Mesenchymal stem cell (in vitro differentiated cells and primary cell): ENCODE measurements around the gene IRF7.

ENCODE experiments used
- DNase-seq: peaks from one replicate; pipeline ENCODE4 v3.0.0-alpha.2; 2013
- H2AFZ ChIP-seq: one replicate; pipeline ENCODE4 v1.6.1; 2013; ENCODE audit warnings: low read depth, mild to moderate bottlenecking, control low read depth, inconsistent platforms, low read length, moderate library complexity
- H2AK5ac ChIP-seq: 2 replicates; pipeline ENCODE4 v1.6.1; 2013; ENCODE audit warnings: low read length, moderate library complexity, mild to moderate bottlenecking, inconsistent platforms; ENCODE audit not compliant: severe bottlenecking
- H2BK120ac ChIP-seq: one replicate; pipeline ENCODE4 v1.6.1; 2013; ENCODE audit warnings: low read depth, mild to moderate bottlenecking, inconsistent platforms, low read length, moderate library complexity
- H2BK12ac ChIP-seq, 2 experiments: one replicate each; pipeline ENCODE4 v1.6.1; 2013; ENCODE audit warnings: inconsistent platforms in 2 of 2, low read length in 2 of 2, mild to moderate bottlenecking in 2 of 2, moderate library complexity in 2 of 2, control low read depth in 1 of 2
- H2BK15ac ChIP-seq: one replicate; pipeline ENCODE4 v1.6.1; 2013; ENCODE audit warnings: mild to moderate bottlenecking, low read depth, inconsistent platforms; ENCODE audit not compliant: poor library complexity, severe bottlenecking
- H2BK5ac ChIP-seq: 2 replicates; pipeline ENCODE4 v1.6.1; 2013; ENCODE audit warnings: low read depth, mild to moderate bottlenecking, low read length, control low read depth, inconsistent platforms; ENCODE audit not compliant: poor library complexity, severe bottlenecking
- H3K14ac ChIP-seq, 2 experiments: one replicate each; pipeline ENCODE4 v1.6.1; 2013; ENCODE audit warnings: inconsistent platforms in 2 of 2, low read length in 2 of 2, control low read depth in 1 of 2, mild to moderate bottlenecking in 1 of 2, moderate library complexity in 1 of 2
- H3K18ac ChIP-seq, 2 experiments: one replicate each; pipeline ENCODE4 v1.6.1; 2013; ENCODE audit warnings: inconsistent platforms in 2 of 2, low read length in 2 of 2, control low read depth in 1 of 2, low read depth in 1 of 2, mild to moderate bottlenecking in 1 of 2
- H3K23ac ChIP-seq, 2 experiments: one replicate each; pipeline ENCODE4 v1.6.1; 2013; ENCODE audit warnings: inconsistent platforms in 2 of 2, low read length in 2 of 2, mild to moderate bottlenecking in 2 of 2, moderate library complexity in 2 of 2, control low read depth in 1 of 2
- H3K27ac ChIP-seq: 2 replicates; pipeline ENCODE4 v1.5.1; 2013; ENCODE audit warnings: mild to moderate bottlenecking, moderate library complexity, low read length, control low read depth, inconsistent platforms; ENCODE audit not compliant: poor library complexity, severe bottlenecking
- H3K27me3 ChIP-seq, 2 experiments: 2 replicates each; pipeline versions ENCODE4 v1.6.1 to v1.7.0; 2013; ENCODE audit warnings: low read length in 2 of 2, mild to moderate bottlenecking in 2 of 2, moderate library complexity in 2 of 2, control low read depth in 1 of 2, inconsistent platforms in 1 of 2; ENCODE audit not compliant: control insufficient read depth in 1 of 2, insufficient read depth in 1 of 2
- H3K36me3 ChIP-seq, 2 experiments: 2 replicates each; pipeline versions ENCODE4 v1.6.1 to v1.7.0; 2013; ENCODE audit warnings: low read length in 2 of 2, control low read depth in 1 of 2, inconsistent platforms in 1 of 2, low read depth in 1 of 2, mild to moderate bottlenecking in 1 of 2; ENCODE audit not compliant: insufficient read depth in 2 of 2, control insufficient read depth in 1 of 2
- H3K4ac ChIP-seq, 2 experiments: one replicate each; pipeline ENCODE4 v1.6.1; 2013; ENCODE audit warnings: inconsistent platforms in 2 of 2, low read length in 2 of 2, mild to moderate bottlenecking in 2 of 2, moderate library complexity in 2 of 2, control low read depth in 1 of 2, low read depth in 1 of 2
- H3K4me1 ChIP-seq: 2 replicates; pipeline ENCODE4 v1.6.1; 2013; ENCODE audit warnings: low read depth, low read length, control low read depth; ENCODE audit not compliant: control insufficient read depth, insufficient read depth
- H3K4me2 ChIP-seq: 2 replicates; pipeline ENCODE4 v1.6.1; 2013; ENCODE audit warnings: low read length, mild to moderate bottlenecking, inconsistent platforms; ENCODE audit not compliant: poor library complexity, severe bottlenecking
- H3K4me3 ChIP-seq, 2 experiments: 2 replicates each; pipeline versions ENCODE4 v1.5.1 to v1.7.0; 2013; ENCODE audit warnings: low read length in 2 of 2, mild to moderate bottlenecking in 2 of 2, control low read depth in 1 of 2, low read depth in 1 of 2; ENCODE audit not compliant: insufficient read depth in 1 of 2
- H3K79me1 ChIP-seq: replicated peaks from 2 replicates; pipeline ENCODE4 v1.6.1; 2013; ENCODE audit warnings: mild to moderate bottlenecking, control low read depth, low read length, inconsistent platforms; ENCODE audit not compliant: poor library complexity, severe bottlenecking
- H3K9ac ChIP-seq: 2 replicates; pipeline ENCODE4 v1.7.0; 2013; ENCODE audit warnings: mild to moderate bottlenecking, low read length, moderate library complexity
- H3K9me3 ChIP-seq: 2 replicates; pipeline ENCODE4 v1.7.0; 2013; ENCODE audit warnings: mild to moderate bottlenecking, low read length; ENCODE audit not compliant: control insufficient read depth
- H4K8ac ChIP-seq: one replicate; pipeline ENCODE4 v1.6.1; 2013; ENCODE audit warnings: inconsistent platforms, mild to moderate bottlenecking, low read length, moderate library complexity
- H4K91ac ChIP-seq: one replicate; pipeline ENCODE4 v1.6.1; 2013; ENCODE audit warnings: mild to moderate bottlenecking, low read length, inconsistent platforms
- WGBS: methylation state at CpG from one replicate; pipeline ENCODE4 v1.1.7; 2013; ENCODE audit warnings: mixed read lengths; 5-methylcytosine and 5-hydroxymethylcytosine counted together

IRF7 gene

DNA sequence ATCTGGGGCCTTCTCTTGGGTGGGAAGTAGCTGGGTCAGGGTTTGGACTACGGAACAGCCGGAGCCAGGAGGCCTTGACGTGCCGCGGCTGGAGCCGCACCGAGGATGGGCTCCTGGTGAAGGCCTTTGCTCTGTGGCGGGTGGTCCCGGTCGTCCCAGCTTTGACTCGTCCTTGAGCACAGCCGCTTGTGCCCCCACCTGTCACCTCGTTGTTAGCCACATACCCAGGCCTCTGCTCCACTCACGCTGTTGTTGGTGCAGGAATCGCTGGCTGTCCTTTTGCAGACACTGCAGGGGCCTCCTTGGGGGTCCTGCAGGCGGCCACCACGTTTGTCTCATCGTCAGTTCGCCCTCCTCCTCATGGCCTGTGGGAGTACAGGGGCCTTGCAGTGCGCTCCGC, 22.4 kb downstream of the IRF7 start:
- H2AK5ac ChIP-seq = no peak overlapping the region
- no peak overlapping the region for H3K14ac ChIP-seq
- H3K27ac ChIP-seq = no peak overlapping the region
- H2BK12ac ChIP-seq = no peak overlapping the region
- H2AFZ ChIP-seq = no peak overlapping the region
- peaks cover 5% of the 10 kb centered on the region for H3K4me1 ChIP-seq
- H3K4ac ChIP-seq = no peak overlapping the region
- no peak for DNase-seq
- H3K4me2 ChIP-seq = no peak overlapping the region
- H2BK5ac ChIP-seq = no peak overlapping the region
- peaks cover 49% of the 10 kb centered on the region for H3K79me1 ChIP-seq
- 94% methylated on average over 21 of the region's 21 CpGs for WGBS
- H3K9ac ChIP-seq = no peak overlapping the region
- no peak overlapping the region for H3K23ac ChIP-seq
- peaks cover 84 to 89% of the 10 kb centered on the region in 2 experiments for H3K36me3 ChIP-seq
- no peak overlapping the region for H3K18ac ChIP-seq
- no peak overlapping the region for H2BK120ac ChIP-seq
- H4K8ac ChIP-seq = no peak overlapping the region
- H4K91ac ChIP-seq = no peak overlapping the region
- no peaks in the 10 kb centered on the region for H3K27me3 ChIP-seq
- H3K4me3 ChIP-seq = no peak overlapping the region
- no peak overlapping the region for H2BK15ac ChIP-seq
- no peaks in the 10 kb centered on the region for H3K9me3 ChIP-seq

DNA sequence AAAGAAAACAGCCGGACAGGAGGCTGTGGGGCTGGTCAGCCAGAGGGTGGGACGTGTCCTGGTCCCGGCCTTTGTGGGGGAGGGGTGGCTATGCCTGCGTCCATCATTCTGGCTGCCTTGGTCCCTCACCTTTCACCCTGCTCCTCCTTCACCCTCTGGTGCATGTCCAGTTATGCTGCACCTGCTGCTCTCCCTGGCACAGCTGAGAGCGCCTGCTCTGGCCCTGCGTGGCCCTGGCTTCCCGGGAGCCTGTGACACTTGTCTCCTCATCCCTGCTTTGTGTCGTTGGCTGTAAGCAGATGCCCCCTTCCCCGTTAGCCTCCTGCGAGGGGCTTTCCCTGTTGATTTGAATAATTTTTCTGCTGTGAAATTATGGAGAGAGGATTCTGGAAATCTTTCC, 22.8 kb downstream of the IRF7 start:
- no peak overlapping the region for H2BK5ac ChIP-seq
- no peak overlapping the region for H3K27ac ChIP-seq
- 98% methylated on average over 8 of the region's 10 CpGs for WGBS
- H4K91ac ChIP-seq = no peak overlapping the region
- no peak overlapping the region for H2BK12ac ChIP-seq
- H3K36me3 ChIP-seq = peaks cover 79 to 88% of the 10 kb centered on the region in 2 experiments
- H3K23ac ChIP-seq = no peak overlapping the region
- no peak overlapping the region for H2AFZ ChIP-seq
- no peaks in the 10 kb centered on the region for H3K27me3 ChIP-seq
- H3K14ac ChIP-seq = no peak overlapping the region
- no peaks in the 10 kb centered on the region for H3K9me3 ChIP-seq
- H3K79me1 ChIP-seq = peaks cover 46% of the 10 kb centered on the region
- no peak overlapping the region for H2BK15ac ChIP-seq
- H3K4me3 ChIP-seq = no peak overlapping the region
- no peak overlapping the region for H2AK5ac ChIP-seq
- no peak overlapping the region for H2BK120ac ChIP-seq
- H3K4me1 ChIP-seq = peaks cover 7% of the 10 kb centered on the region
- H3K18ac ChIP-seq = no peak overlapping the region
- H3K9ac ChIP-seq = no peak overlapping the region
- H3K4me2 ChIP-seq = no peak overlapping the region
- DNase-seq = no peak
- H3K4ac ChIP-seq = no peak overlapping the region
- no peak overlapping the region for H4K8ac ChIP-seq

DNA sequence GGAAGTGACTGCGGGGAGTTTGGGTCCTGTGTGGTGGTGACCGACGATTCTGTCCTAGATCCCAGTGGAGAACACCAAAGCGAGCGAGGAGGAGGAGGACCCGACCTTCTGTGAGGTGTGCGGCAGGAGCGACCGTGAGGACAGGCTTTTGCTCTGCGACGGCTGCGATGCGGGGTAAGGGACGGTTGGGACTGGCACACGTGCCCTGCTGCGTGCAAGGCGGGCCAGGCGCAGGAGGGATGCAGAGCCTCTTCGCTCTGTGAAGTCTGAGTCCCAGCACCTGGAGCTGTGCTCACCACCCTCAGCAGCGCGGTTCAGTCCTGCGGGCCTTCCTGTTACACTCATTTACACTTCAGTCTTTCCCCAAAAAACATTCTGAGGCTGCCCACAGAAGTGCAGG, 23.2 kb downstream of the IRF7 start:
- Histone ChIP-seq H2AK5ac (no peak overlapping the region), H3K27me3 (no peaks in the 10 kb centered on the region), H4K8ac (no peak overlapping the region), H2BK15ac (no peak overlapping the region), H4K91ac (no peak overlapping the region), H3K4ac (no peak overlapping the region), H3K14ac (no peak overlapping the region), H3K36me3 (peaks cover 77 to 89% of the 10 kb centered on the region in 2 experiments), H3K4me3 (no peak overlapping the region), H3K9ac (no peak overlapping the region), H3K4me1 (peaks cover 10% of the 10 kb centered on the region), H3K18ac (no peak overlapping the region), H2AFZ (no peak overlapping the region), H3K27ac (no peak overlapping the region), H2BK12ac (no peak overlapping the region), H3K23ac (no peak overlapping the region), H3K4me2 (no peak overlapping the region), H2BK5ac (no peak overlapping the region), H3K79me1 (peaks cover 43% of the 10 kb centered on the region), H2BK120ac (no peak overlapping the region), H3K9me3 (no peaks in the 10 kb centered on the region)
- no peak for DNase-seq
- WGBS = 96% methylated on average over 22 of the region's 22 CpGs

DNA sequence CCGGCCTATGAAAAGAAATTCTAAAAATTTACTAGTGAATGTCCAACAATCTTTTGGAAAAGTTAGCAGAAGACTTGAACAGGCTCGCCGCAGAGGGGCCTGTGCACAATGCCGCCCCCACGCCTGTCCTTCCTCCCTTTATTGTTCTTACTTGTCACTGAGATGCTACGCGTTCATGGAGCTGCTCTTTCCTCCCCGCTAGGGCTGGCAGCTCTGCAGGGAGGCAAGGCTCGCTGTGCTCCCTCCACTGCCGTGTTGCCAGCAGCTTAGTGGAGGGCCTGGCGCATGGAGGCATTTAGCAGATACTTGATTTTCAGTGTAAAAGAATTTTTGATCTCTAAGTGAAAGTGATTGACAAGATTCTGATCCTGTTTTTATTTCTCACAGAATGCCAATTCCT, 24.8 kb downstream of the IRF7 start:
- no peak overlapping the region for H4K8ac ChIP-seq

More for the DNA sequence above, 24.8 kb downstream of the IRF7 start:
- H3K36me3 ChIP-seq = peaks cover 77 to 90% of the 10 kb centered on the region in 2 experiments
- peak overlapping the region; percentile 4 for H2BK120ac ChIP-seq
- DNase-seq = no peak
- H3K14ac ChIP-seq = no peak overlapping the region
- H2BK12ac ChIP-seq = no peak overlapping the region
- no peak overlapping the region for H4K91ac ChIP-seq
- 88% methylated on average over 11 of the region's 11 CpGs for WGBS
- H3K27me3 ChIP-seq = no peaks in the 10 kb centered on the region
- H2AFZ ChIP-seq = no peak overlapping the region
- H3K4me1 ChIP-seq = peaks cover 13% of the 10 kb centered on the region
- H3K9ac ChIP-seq = no peak overlapping the region
- H3K4ac ChIP-seq = no peak overlapping the region
- no peak overlapping the region for H2BK5ac ChIP-seq
- no peak overlapping the region for H2AK5ac ChIP-seq
- H3K79me1 ChIP-seq = peaks cover 32% of the 10 kb centered on the region
- no peak overlapping the region for H3K27ac ChIP-seq
- H3K4me3 ChIP-seq = no peak overlapping the region
- H3K9me3 ChIP-seq = no peaks in the 10 kb centered on the region
- no peak overlapping the region for H3K4me2 ChIP-seq
- no peak overlapping the region for H2BK15ac ChIP-seq
- H3K18ac ChIP-seq = no peak overlapping the region
- no peak overlapping the region for H3K23ac ChIP-seq
